SK-N-SH (cell line): ENCODE measurements around the gene ELMO1. TPM values are rescaled to one million over a fixed set of nuclear protein-coding genes. Genes with fewer than 3 reads are reported as not detected.

Source experiments
- CTCF ChIA-PET: fragments of 300-600, 350-600 bp; formaldehyde crosslinking; extraction: SDS; loops from one replicate; lab custom pipeline; 2021; lab: Yijun Ruan, JAX
- POLR2A ChIA-PET: fragments of 350-600 bp; sonication (Branson Sonifier 250); formaldehyde crosslinking; extraction: SDS; loops from one replicate; lab custom pipeline; 2020; ENCODE audit warnings: antibody characterized with exemption, inconsistent platforms; lab: Yijun Ruan, JAX
- DNase-seq: peaks from one replicate; pipeline ENCODE4 v3.0.0; 2012
- H2AFZ ChIP-seq: fragments of 200-600 bp; sonication (generic); 2 replicates; pipeline ENCODE4 v1.8.1; 2016; ENCODE audit warnings: antibody characterized with exemption, mild to moderate bottlenecking, low read depth
- H3F3A ChIP-seq: fragments of 200-600 bp; sonication (generic); replicated peaks from 2 replicates; pipeline ENCODE3; 2016; ENCODE audit warnings: antibody characterized with exemption, mild to moderate bottlenecking; ENCODE audit not compliant: insufficient read depth
- H3K27ac ChIP-seq, 2 experiments: fragments of 200-500 bp in 1 of 2; fragments of 200-600 bp in 1 of 2; sonication (Bioruptor generic) in 1 of 2; sonication (generic), shearing (Covaris generic) in 1 of 2; 2 replicates each; pipeline versions ENCODE4 v1.5.1 to v1.6.1; 2014 to 2016; ENCODE audit warnings: low read depth in 2 of 2, inconsistent platforms in 1 of 2, low read length in 1 of 2, mild to moderate bottlenecking in 1 of 2, mixed read lengths in 1 of 2
- H3K27me3 ChIP-seq: fragments of 200-600 bp; sonication (generic), shearing (Covaris generic); 2 replicates; pipeline ENCODE4 v1.6.1; 2016; ENCODE audit warnings: mixed run types; ENCODE audit not compliant: insufficient read depth
- H3K36me3 ChIP-seq, 2 experiments: fragments of 200-500 bp in 1 of 2; fragments of 200-600 bp in 1 of 2; sonication (Bioruptor generic) in 1 of 2; sonication (generic) in 1 of 2; replicated peaks in 1 of 2; 2 replicates each; pipeline versions ENCODE3 to v1.5.1; 2014 to 2016; ENCODE audit warnings: low read length in 1 of 2, mild to moderate bottlenecking in 1 of 2; ENCODE audit not compliant: insufficient read depth in 2 of 2, control insufficient read depth in 1 of 2
- H3K4me1 ChIP-seq, 2 experiments: fragments of 200-500 bp in 1 of 2; fragments of 200-600 bp in 1 of 2; sonication (Bioruptor generic) in 1 of 2; sonication (generic), shearing (Covaris generic) in 1 of 2; 2 replicates each; pipeline versions ENCODE4 v1.5.1 to v1.6.1; 2014 to 2016; ENCODE audit warnings: low read depth in 1 of 2, low read length in 1 of 2, mixed run types in 1 of 2; ENCODE audit not compliant: insufficient read depth in 2 of 2, control insufficient read depth in 1 of 2
- H3K4me2 ChIP-seq: fragments of 200-600 bp; sonication (generic), shearing (Covaris generic); 2 replicates; pipeline ENCODE4 v1.6.1; 2017; ENCODE audit warnings: mixed run types
- H3K4me3 ChIP-seq, 2 experiments: fragments of 200-500 bp in 1 of 2; fragments of 200-600 bp in 1 of 2; sonication (Bioruptor generic) in 1 of 2; sonication (generic), shearing (Covaris generic) in 1 of 2; 2 replicates each; pipeline versions ENCODE4 v1.5.1 to v1.8.1; 2014 to 2016; ENCODE audit warnings: low read depth in 2 of 2, inconsistent platforms in 1 of 2, low read length in 1 of 2, mild to moderate bottlenecking in 1 of 2, mixed read lengths in 1 of 2, moderate library complexity in 1 of 2
- H3K79me2 ChIP-seq: fragments of 200-600 bp; sonication (generic); 2 replicates; pipeline ENCODE4 v1.8.1; 2017; ENCODE audit warnings: mild to moderate bottlenecking; ENCODE audit not compliant: insufficient read depth
- H3K9ac ChIP-seq: fragments of 200-600 bp; sonication (generic); 2 replicates; pipeline ENCODE4 v1.6.1; 2017; ENCODE audit warnings: mixed run types
- H3K9me2 ChIP-seq: fragments of 200-600 bp; sonication (generic); 2 replicates; pipeline ENCODE4 v1.6.1; 2017; ENCODE audit warnings: mixed run types
- H3K9me3 ChIP-seq: fragments of 200-600 bp; sonication (generic); 2 replicates; pipeline ENCODE4 v1.6.1; 2017; ENCODE audit warnings: mixed run types, mild to moderate bottlenecking, moderate library complexity
- H4K20me1 ChIP-seq: fragments of 200-600 bp; sonication (generic); 2 replicates; pipeline ENCODE4 v1.6.1; 2017; ENCODE audit warnings: mild to moderate bottlenecking, mixed run types; ENCODE audit not compliant: insufficient read depth
- FOXJ3 ChIP-seq: sonication (generic); formaldehyde crosslinking; IDR thresholded peaks from 2 replicates; pipeline ENCODE4 v1.5.1; 2020; ENCODE audit warnings: mild to moderate bottlenecking, missing genetic modification reagents
- GABPA ChIP-seq: IDR thresholded peaks from 2 replicates; pipeline ENCODE4 v1.4.0; 2012; ENCODE audit warnings: low read depth, mild to moderate bottlenecking
- GATA2 ChIP-seq: sonication (generic); formaldehyde crosslinking; IDR thresholded peaks from 2 replicates; pipeline ENCODE4 v1.5.0; 2020; ENCODE audit warnings: mild to moderate bottlenecking, missing genetic modification reagents
- IRF3 ChIP-seq: fragments of 150-350 bp; IDR thresholded peaks from 2 replicates; pipeline ENCODE4 v1.6.1; 2016; ENCODE audit warnings: mild to moderate bottlenecking, low read depth, low read length
- JUND ChIP-seq: IDR thresholded peaks from 2 replicates; pipeline ENCODE4 v1.4.0; 2012
- MXI1 ChIP-seq: IDR thresholded peaks from 2 replicates; pipeline ENCODE4 v1.6.1; 2012; ENCODE audit warnings: mild to moderate bottlenecking, low read depth, low read length, improper control_type of control experiment
- NFIC ChIP-seq: IDR thresholded peaks from 2 replicates; pipeline ENCODE4 v1.4.0; 2012; ENCODE audit warnings: borderline replicate concordance
- RCOR1 ChIP-seq: fragments of 150-350 bp; IDR thresholded peaks from 2 replicates; pipeline ENCODE4 v1.6.1; 2017; ENCODE audit warnings: antibody characterized with exemption, low read length
- RXRA ChIP-seq: IDR thresholded peaks from 2 replicates; pipeline ENCODE4 v1.4.0; 2012; ENCODE audit warnings: low read depth, mild to moderate bottlenecking, borderline replicate concordance
- TEAD4 ChIP-seq: IDR thresholded peaks from 2 replicates; pipeline ENCODE4 v1.4.0; 2012; ENCODE audit warnings: mild to moderate bottlenecking, borderline replicate concordance; ENCODE audit not compliant: insufficient read depth
- USF1 ChIP-seq: IDR thresholded peaks from 2 replicates; pipeline ENCODE4 v1.4.0; 2012; ENCODE audit warnings: low read depth, borderline replicate concordance
- USF2 ChIP-seq: fragments of 150-350 bp; IDR thresholded peaks from 2 replicates; pipeline ENCODE4 v1.6.1; 2017; ENCODE audit warnings: antibody characterized with exemption, low read length, low read depth, borderline replicate concordance
- YY1 ChIP-seq: IDR thresholded peaks from 2 replicates; pipeline ENCODE4 v1.4.0; 2012; ENCODE audit warnings: low read depth, mild to moderate bottlenecking
- ZBTB33 ChIP-seq: IDR thresholded peaks from 2 replicates; pipeline ENCODE4 v1.4.0; 2012; ENCODE audit warnings: low read depth, borderline replicate concordance
- WGBS: methylation state at CpG from one replicate; pipeline ENCODE4 v1.1.6; 2017; ENCODE audit warnings: low lambda C conversion rate; 5-methylcytosine and 5-hydroxymethylcytosine counted together
- polyA plus RNA-seq, 3 experiments: library from polyadenylated mRNA; depleted of rRNA; stranded (reverse); fragments of >200 nt; gene quantifications; 2 replicates each; pipeline ENCODE4 v1.2.3, GENCODE V29; 2012

The ELMO1 gene
- polyA plus RNA-seq, 1 of the 3 experiments (the other 2 are of a cell fraction), result 0.64 TPM

GRCh38 chr7:37180828-37181549, 267.7 kb downstream of the ELMO1 start:
- Histone ChIP-seq H3K4me1 (peaks cover 0 to 2% of the 10 kb centered on the region in 2 experiments; a peak in 1 of 4 replicates), H3K4me2 (no peak overlapping the region), H3K9me3 (no peaks in the 10 kb centered on the region), H3K27ac (no peak overlapping the region), H3K4me3 (no peak overlapping the region), H2AFZ (no peak overlapping the region), H3F3A (no peaks in the 10 kb centered on the region), H3K9ac (no peak overlapping the region), H4K20me1 (no peaks in the 10 kb centered on the region), H3K9me2 (no peaks in the 10 kb centered on the region), H3K27me3 (no peaks in the 10 kb centered on the region), H3K79me2 (no peaks in the 10 kb centered on the region), H3K36me3 (no peaks in the 10 kb centered on the region)
- CTCF ChIA-PET, result interaction anchor here (0.7 to 20.0 kb wide), 55 partner anchors 9 to 881 kb away, joined by 3 to 460 read pairs (median 6); no protein-coding TSS in a partner anchor
- POLR2A ChIA-PET, result interaction anchor here (1.2 to 1.5 kb wide), 3 partner anchors 15 to 693 kb away, joined by 4 to 12 read pairs (median 4); no protein-coding TSS in a partner anchor
- 43% methylated on average over 7 of the region's 7 CpGs for WGBS
- no peak for DNase-seq
- TF ChIP-seq GATA2 (CRISPR knock-in tag), result no peak
- TF ChIP-seq NFIC, result no peak
- TF ChIP-seq YY1, result no peak
- TF ChIP-seq RXRA, result no peak
- TF ChIP-seq RCOR1, result no peak
- no peak for TF ChIP-seq MXI1
- no peak for TF ChIP-seq USF1
- no peak for TF ChIP-seq USF2
- TF ChIP-seq IRF3, result no peak

- CTCF ChIA-PET, result interaction anchor here (0.9 to 20.0 kb wide), 7 partner anchors 21 to 735 kb away, joined by 3 to 460 read pairs (median 31); no protein-coding TSS in a partner anchor
- POLR2A ChIA-PET, result no interaction called here
- Histone ChIP-seq H3K9me2 (no peaks in the 10 kb centered on the region), H3K9ac (no peak overlapping the region), H3K27ac (no peak overlapping the region), H3K4me2 (no peak overlapping the region)
- DNase-seq, result no peak
- TF ChIP-seq FOXJ3 (no peak), JUND (no peak), ZBTB33 (no peak), TEAD4 (no peak), GABPA (no peak)
- TF ChIP-seq, all 33 proteins: peak for 0
- Histone ChIP-seq H3K4me3 (no peak overlapping the region), H3F3A (no peaks in the 10 kb centered on the region), H4K20me1 (no peaks in the 10 kb centered on the region), H2AFZ (no peak overlapping the region), H3K79me2 (no peaks in the 10 kb centered on the region), H3K9me3 (no peaks in the 10 kb centered on the region), H3K36me3 (no peaks in the 10 kb centered on the region), H3K27me3 (no peaks in the 10 kb centered on the region), H3K4me1 (peaks cover 0 to 6% of the 10 kb centered on the region in 2 experiments; a peak in 1 of 4 replicates)
- 58% methylated on average over 3 of the region's 3 CpGs for WGBS
Measured at GRCh38 chr7:37176079-37176478, 272.6 kb downstream of the ELMO1 start.
